Measurements from ENCODE around the gene CENPV.
A peak's percentile ranks its signal among the peaks of the same experiment; 100 is the strongest.

Gene CENPV

DNA sequence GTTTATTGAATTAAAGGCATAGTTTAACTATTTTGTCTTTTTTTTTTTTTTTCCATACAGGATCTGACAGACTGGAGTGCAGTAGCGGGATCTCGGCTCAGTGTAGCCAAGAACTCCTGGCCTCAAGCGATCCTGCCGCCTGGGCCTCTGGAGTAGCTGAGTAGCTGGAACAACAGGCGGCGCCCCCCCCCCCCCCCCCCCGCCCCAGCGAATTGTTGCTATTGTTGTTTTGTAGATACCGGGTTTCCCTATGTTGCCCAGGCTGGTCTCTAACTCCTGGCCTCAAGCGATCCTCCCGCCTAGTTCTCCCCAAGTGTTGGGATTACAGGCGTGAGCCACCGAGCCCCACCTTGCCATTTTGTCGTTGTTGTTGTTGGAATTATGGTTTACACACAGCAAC, 1.3 kb upstream of the CENPV start:
- Histone ChIP-seq H3K9me3 (ENCODE audit: insufficient read depth, low read length, severe bottlenecking) (no peaks in the 10 kb centered on the region), H3K4me2 (ENCODE audit: insufficient read depth, low read length) (no peak overlapping the region), H3K36me3 (ENCODE audit: insufficient read depth, low read length) (peaks cover 8% of the 10 kb centered on the region), H3K27me3 (ENCODE audit: insufficient read depth, low read length, poor library complexity) (no peaks in the 10 kb centered on the region), H3K9ac (ENCODE audit: low read depth, low read length) (no peak overlapping the region), H3K4me3 (ENCODE audit: low read depth in 1 of 2, low read length in 2 of 2) (no peak overlapping the region), H3K4me1 (ENCODE audit: insufficient read depth, low read length) (peaks cover 32% of the 10 kb centered on the region), H2AFZ (ENCODE audit: low read depth, low read length) (no peak overlapping the region), H4K20me1 (ENCODE audit: insufficient read depth, low read length) (peaks cover 4% of the 10 kb centered on the region; the same call in 1 of the 2 replicates), H3K79me2 (ENCODE audit: insufficient read depth, low read length) (peaks cover 38% of the 10 kb centered on the region), H3K27ac (ENCODE audit: low read length) (no peak overlapping the region)
- no peak for TF ChIP-seq CTCF (IDR thresholded peaks at IDR 0.05; ENCODE audit: borderline replicate concordance, extremely low read depth, low read length, poor library complexity, severe bottlenecking)
- TF ChIP-seq EZH2 (IDR thresholded peaks at IDR 0.05; ENCODE audit: borderline replicate concordance, low read depth, low read length, severe bottlenecking): no peak
- no peak for ATAC-seq (ENCODE audit: insufficient read depth, low read depth)
- no peak for DNase-seq

DNA sequence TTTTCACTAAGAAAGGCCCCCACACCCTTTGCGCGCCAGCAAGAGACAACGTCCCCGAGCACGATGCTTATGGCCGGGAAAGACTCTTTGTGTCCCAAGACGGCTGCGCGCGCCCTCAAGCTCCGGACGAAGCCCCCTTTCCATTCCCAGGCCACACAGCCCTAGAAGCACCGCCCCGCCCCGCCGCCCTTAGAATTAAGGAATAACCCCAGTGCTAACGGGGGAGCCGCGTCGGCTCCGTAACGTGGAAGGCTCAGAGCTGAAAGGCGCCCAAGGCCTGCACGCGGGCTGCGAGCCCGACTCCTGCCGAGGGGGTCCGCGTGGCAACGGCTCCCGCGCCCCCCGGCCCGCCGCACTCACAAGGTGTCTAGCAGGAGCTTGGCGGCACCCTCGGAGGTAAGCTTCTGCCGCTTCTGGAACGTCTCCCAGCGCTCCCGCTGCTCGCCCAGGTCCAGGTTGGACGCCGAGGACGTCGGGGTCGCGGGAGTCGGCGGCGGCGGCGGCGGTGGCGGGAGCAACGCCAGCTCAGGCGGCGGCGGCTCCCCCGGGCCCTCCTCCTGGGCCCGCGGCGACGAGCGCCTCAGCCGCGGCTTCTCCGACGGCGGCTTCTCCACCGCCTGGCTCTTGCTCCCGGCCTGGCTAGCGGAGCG, 477 bp downstream of the CENPV start:
- Histone ChIP-seq H3K9me3 (ENCODE audit: insufficient read depth, low read length, severe bottlenecking) (no peaks in the 10 kb centered on the region), H2AFZ (ENCODE audit: low read depth, low read length) (peak overlapping the region; percentile 91), H3K79me2 (ENCODE audit: insufficient read depth, low read length) (peaks cover 41% of the 10 kb centered on the region), H3K4me1 (ENCODE audit: insufficient read depth, low read length) (peaks cover 32% of the 10 kb centered on the region), H3K4me3 (ENCODE audit: low read depth in 1 of 2, low read length in 2 of 2) (peak overlapping the region; percentile 90 to 97), H3K36me3 (ENCODE audit: insufficient read depth, low read length) (peaks cover 23% of the 10 kb centered on the region), H3K4me2 (ENCODE audit: insufficient read depth, low read length) (peak overlapping the region; percentile 91), H3K27ac (ENCODE audit: low read length) (peak overlapping the region; percentile 88), H4K20me1 (ENCODE audit: insufficient read depth, low read length) (peaks cover 10% of the 10 kb centered on the region; the same call in 1 of the 2 replicates), H3K27me3 (ENCODE audit: insufficient read depth, low read length, poor library complexity) (no peaks in the 10 kb centered on the region), H3K9ac (ENCODE audit: low read depth, low read length) (peak overlapping the region; percentile 98)
- peak; percentile 66 for ATAC-seq (ENCODE audit: insufficient read depth, low read depth)
- DNase-seq: peak; percentile 63
- no peak for TF ChIP-seq EZH2 (IDR thresholded peaks at IDR 0.05; ENCODE audit: borderline replicate concordance, low read depth, low read length, severe bottlenecking)
- TF ChIP-seq CTCF (IDR thresholded peaks at IDR 0.05; ENCODE audit: borderline replicate concordance, extremely low read depth, low read length, poor library complexity, severe bottlenecking): no peak

- Histone ChIP-seq H3K4me1 (ENCODE audit: insufficient read depth, low read length) (peaks cover 32% of the 10 kb centered on the region), H2AFZ (ENCODE audit: low read depth, low read length) (peak overlapping the region; percentile 91), H3K9me3 (ENCODE audit: insufficient read depth, low read length, severe bottlenecking) (no peaks in the 10 kb centered on the region), H3K79me2 (ENCODE audit: insufficient read depth, low read length) (peaks cover 41% of the 10 kb centered on the region), H3K9ac (ENCODE audit: low read depth, low read length) (peak overlapping the region; percentile 98), H3K4me3 (ENCODE audit: low read depth in 1 of 2, low read length in 2 of 2) (peak overlapping the region; percentile 90 to 97), H4K20me1 (ENCODE audit: insufficient read depth, low read length) (peaks cover 10% of the 10 kb centered on the region; the same call in 1 of the 2 replicates), H3K4me2 (ENCODE audit: insufficient read depth, low read length) (peak overlapping the region; percentile 91), H3K27me3 (ENCODE audit: insufficient read depth, low read length, poor library complexity) (no peaks in the 10 kb centered on the region), H3K36me3 (ENCODE audit: insufficient read depth, low read length) (peaks cover 26% of the 10 kb centered on the region), H3K27ac (ENCODE audit: low read length) (peak overlapping the region; percentile 88)
- DNase-seq (peak; percentile 59), ATAC-seq (ENCODE audit: insufficient read depth, low read depth) (peak; percentile 62)
- no peak for TF ChIP-seq CTCF (IDR thresholded peaks at IDR 0.05; ENCODE audit: borderline replicate concordance, extremely low read depth, low read length, poor library complexity, severe bottlenecking)
Observed at GRCh38 chr17:16352303-16352666, 984 bp downstream of the CENPV start.
